HL-60/S4 treated with retinoic acid at 250 ng/mL for 4 days and 3 days (cell line): ENCODE results near the gene HAPLN1.

Source experiments
- in situ Hi-C: fragments of 300-500 bp; cut with MboI; formaldehyde crosslinking; loops from 2 replicates; pipeline ENCODE4 v1.7.0; 2022; ENCODE audit warnings: low sequenced_read_pairs

Gene HAPLN1

DNA sequence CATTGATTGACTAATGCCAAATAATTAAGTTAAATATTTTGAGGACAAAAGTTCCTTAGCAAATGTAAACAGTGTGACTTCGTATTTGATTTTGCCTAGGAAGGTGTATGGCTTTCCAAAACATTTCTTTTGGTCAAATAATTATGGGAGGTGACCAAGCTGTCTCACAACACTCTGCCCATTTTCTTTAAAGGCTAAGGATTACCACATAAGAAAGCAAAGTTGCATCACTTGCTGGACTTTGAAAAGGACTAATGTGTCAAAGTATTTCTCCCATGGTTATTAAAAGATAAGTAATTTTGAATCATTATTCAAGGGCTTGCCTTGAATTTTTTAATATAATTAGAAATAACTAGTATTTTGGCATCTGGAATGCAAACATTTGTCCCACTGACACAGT lies 74.7 kb downstream of the HAPLN1 start:
- in situ Hi-C loops = no loop called here

GRCh38 chr5:83644301-83644700 lies 76.4 kb downstream of the HAPLN1 start:
- in situ Hi-C loops = no loop called here

- in situ Hi-C loops = no loop called here
Observed at GRCh38 chr5:83641946-83642345, 78.7 kb downstream of the HAPLN1 start.

DNA sequence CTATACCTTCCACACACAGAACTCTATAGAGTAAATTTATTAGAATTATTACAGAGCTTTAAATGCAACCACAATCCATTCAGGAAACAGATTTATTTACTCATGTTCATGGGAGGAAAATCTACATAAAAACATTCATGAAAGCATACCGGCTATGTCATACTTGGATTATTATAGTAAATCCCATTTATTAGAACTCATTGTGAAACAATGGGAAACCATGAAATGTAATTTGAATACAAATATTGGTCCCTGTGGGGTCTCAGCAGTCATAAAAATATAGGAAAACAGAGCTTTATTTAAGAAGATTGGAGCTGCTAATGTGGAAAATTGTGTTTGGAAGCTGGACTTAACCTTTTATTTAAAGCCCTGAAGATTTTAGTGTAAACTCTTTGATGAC lies 80.7 kb downstream of the HAPLN1 start:
- in situ Hi-C loops = no loop called here

DNA sequence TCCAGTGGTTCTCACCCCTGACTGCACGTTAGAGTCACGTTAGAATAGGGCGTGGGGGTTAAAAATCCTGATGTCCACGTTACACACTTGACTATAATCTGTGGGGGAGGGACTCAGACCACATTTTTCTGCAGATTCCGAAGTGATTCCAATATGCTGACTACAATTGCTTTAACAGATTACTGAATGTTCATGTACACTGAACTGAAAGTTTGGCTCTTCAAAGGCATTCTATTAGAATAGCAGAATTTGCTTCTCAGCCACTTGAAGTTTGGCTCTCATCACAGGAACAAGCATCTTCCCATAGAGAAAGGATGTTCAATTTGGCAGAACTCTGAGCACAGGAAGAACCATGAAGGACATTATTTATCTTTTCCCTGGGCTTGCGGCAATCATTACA lies 84.5 kb downstream of the HAPLN1 start:
- in situ Hi-C loops = no loop called here

GRCh38 chr5:83633285-83633684 lies 87.4 kb downstream of the HAPLN1 start:
- in situ Hi-C loops = no loop called here

- in situ Hi-C loops = no loop called here
Observed at GRCh38 chr5:83632874-83633273, 87.8 kb downstream of the HAPLN1 start.

GRCh38 chr5:83628360-83628759 lies 92.3 kb downstream of the HAPLN1 start:
- in situ Hi-C loops = no loop called here

- in situ Hi-C loops = no loop called here
Observed at GRCh38 chr5:83614841-83615240, 105.8 kb downstream of the HAPLN1 start.

DNA sequence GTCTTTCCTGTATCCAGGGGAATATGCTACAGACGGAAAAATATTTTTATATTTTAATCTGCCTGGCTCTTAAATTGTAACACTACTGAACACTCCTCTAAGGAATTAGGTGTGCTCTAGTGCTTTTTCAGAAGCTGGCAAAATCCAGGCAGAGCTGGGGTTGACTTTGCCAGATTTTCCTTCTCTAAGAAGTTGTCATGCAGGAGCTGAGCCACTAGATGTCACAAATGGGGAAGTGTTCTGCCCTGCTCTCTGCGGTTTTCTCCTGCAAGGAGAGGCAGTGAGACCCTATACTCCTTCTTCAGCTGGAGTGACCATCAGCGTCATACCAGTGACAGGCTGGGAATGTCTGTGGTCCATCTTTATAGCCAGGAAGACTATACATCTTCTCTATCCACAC lies 112.5 kb downstream of the HAPLN1 start:
- in situ Hi-C loops = no loop called here

DNA sequence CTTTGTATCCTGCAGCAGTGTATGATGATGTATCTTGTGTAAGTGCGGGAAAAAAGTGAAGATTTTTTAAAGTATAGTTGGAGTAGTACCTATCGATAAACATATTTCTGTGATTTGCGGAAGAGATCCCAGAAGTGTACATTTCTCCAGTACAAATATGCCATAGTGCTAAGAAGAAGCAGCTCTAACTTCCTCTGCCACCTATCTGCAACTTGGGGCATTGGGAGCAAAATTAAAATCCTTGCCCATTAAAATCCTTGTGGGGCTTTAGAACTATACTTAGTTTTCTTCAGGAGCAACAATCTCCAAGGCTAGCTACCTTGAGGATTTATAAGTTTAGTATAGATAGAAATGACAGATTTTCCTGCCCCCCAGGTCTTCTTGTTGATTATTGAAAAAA lies 125.4 kb downstream of the HAPLN1 start:
- in situ Hi-C loops = no loop called here

DNA sequence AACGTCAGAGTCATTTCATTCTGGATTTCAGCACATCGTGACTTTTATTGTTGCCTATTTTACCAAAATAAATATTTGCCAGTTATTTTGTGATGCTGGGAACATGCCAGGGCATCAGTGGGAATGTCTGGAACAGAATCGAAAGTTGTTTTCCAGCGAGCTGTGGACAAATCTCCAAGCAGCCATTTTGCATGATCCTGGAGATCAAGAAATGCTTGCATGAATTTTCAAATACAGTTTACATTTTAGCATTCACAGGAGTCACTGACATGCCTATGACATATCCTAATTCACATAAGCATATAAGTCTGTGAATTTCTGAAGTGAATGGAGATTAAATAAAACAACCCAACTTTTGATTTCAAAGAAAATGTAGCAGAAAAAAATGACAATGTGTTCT lies 129.7 kb downstream of the HAPLN1 start:
- in situ Hi-C loops = no loop called here

- in situ Hi-C loops = no loop called here
Observed at GRCh38 chr5:83589786-83590185, 130.9 kb downstream of the HAPLN1 start.
